Loucy (cell line): ENCODE measurements around the gene VILL.

Source experiments
- H2AFZ ChIP-seq: fragments of 200-600 bp; sonication (generic); 2 replicates; pipeline ENCODE4 v1.6.0; 2016; ENCODE audit warnings: antibody characterized with exemption, mild to moderate bottlenecking, low read length, moderate library complexity
- H3F3A ChIP-seq: fragments of 200-600 bp; 2 replicates; pipeline ENCODE4 v1.6.0; 2016; ENCODE audit warnings: antibody characterized with exemption, low read depth, mild to moderate bottlenecking
- H3K27me3 ChIP-seq: fragments of 200-600 bp; sonication (generic); 2 replicates; pipeline ENCODE4 v1.6.1; 2014; ENCODE audit warnings: low read length, mild to moderate bottlenecking; ENCODE audit not compliant: insufficient read depth, poor library complexity, severe bottlenecking
- H3K36me3 ChIP-seq: fragments of 200-600 bp; sonication (generic); 2 replicates; pipeline ENCODE4 v1.6.1; 2016; ENCODE audit warnings: low read length; ENCODE audit not compliant: insufficient read depth
- H3K4me1 ChIP-seq: fragments of 200-600 bp; sonication (generic); 2 replicates; pipeline ENCODE4 v1.5.1; 2014; ENCODE audit warnings: low read length, mild to moderate bottlenecking; ENCODE audit not compliant: insufficient read depth, poor library complexity, severe bottlenecking
- H3K4me2 ChIP-seq: fragments of 200-600 bp; sonication (generic); 2 replicates; pipeline ENCODE4 v1.6.0; 2014; ENCODE audit warnings: antibody characterized with exemption, low read length, low read depth, mild to moderate bottlenecking; ENCODE audit not compliant: poor library complexity, severe bottlenecking
- H3K4me3 ChIP-seq: fragments of 200-600 bp; sonication (generic); 2 replicates; pipeline ENCODE4 v1.5.1; 2014; ENCODE audit warnings: low read length, mild to moderate bottlenecking, mixed read lengths; ENCODE audit not compliant: poor library complexity, severe bottlenecking
- H3K79me2 ChIP-seq: fragments of 200-600 bp; sonication (generic); 2 replicates; pipeline ENCODE4 v1.6.1; 2014; ENCODE audit warnings: low read length; ENCODE audit not compliant: insufficient read depth
- H3K9ac ChIP-seq: fragments of 200-600 bp; sonication (generic); 2 replicates; pipeline ENCODE4 v1.6.0; 2014; ENCODE audit warnings: mild to moderate bottlenecking, low read depth, low read length, moderate library complexity; ENCODE audit not compliant: poor library complexity, severe bottlenecking
- H3K9me2 ChIP-seq: fragments of 200-600 bp; sonication (generic); replicated peaks from 2 replicates; pipeline ENCODE4 v1.6.1; 2016; ENCODE audit warnings: low read depth, low read length, mixed read lengths
- H3K9me3 ChIP-seq: fragments of 200-600 bp; sonication (generic); 2 replicates; pipeline ENCODE4 v1.6.1; 2014; ENCODE audit warnings: mild to moderate bottlenecking, antibody characterized with exemption, low read length, low read depth; ENCODE audit not compliant: insufficient read depth
- H4K20me1 ChIP-seq: fragments of 200-600 bp; sonication (generic); 2 replicates; pipeline ENCODE4 v1.6.0; 2014; ENCODE audit warnings: antibody characterized with exemption, low read length, mild to moderate bottlenecking; ENCODE audit not compliant: insufficient read depth, poor library complexity, severe bottlenecking
- EZH2phosphoT487 ChIP-seq: fragments of 200-600 bp; IDR thresholded peaks from 2 replicates; pipeline ENCODE4 v1.6.1; 2018; ENCODE audit warnings: antibody characterized with exemption, mild to moderate bottlenecking, moderate library complexity, borderline replicate concordance
- TF ChIP-seq, protein P1 (sequence below): fragments of 200-600 bp; sonication (generic); conservative IDR thresholded peaks from 2 replicates; pipeline ENCODE4 v1.5.1; 2014; ENCODE audit warnings: mild to moderate bottlenecking, antibody characterized with exemption, low read length

The VILL gene

DNA sequence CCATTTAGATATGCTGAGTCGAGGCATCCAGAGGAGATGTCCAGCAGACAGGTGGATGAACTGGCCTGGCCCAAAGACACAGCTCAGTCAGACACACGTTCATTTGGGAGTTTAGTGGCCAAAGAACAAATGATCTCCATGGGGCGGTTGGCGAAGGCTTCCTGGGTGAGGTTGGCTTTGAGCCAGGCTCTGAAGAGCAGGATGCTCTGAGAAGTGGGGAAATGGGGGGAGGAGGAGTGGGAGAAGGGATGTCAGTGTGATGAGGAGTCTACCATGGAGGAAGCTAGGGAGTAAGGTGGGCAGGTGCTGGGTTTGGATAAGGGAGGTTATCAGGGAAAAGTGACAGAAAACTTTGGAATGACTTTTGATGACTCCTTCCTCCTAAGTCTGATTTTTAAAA lies 47.5 kb upstream of the VILL start:
- Histone ChIP-seq H3K4me2 (no peak overlapping the region), H3F3A (no peaks in the 10 kb centered on the region), H3K4me3 (no peak overlapping the region), H3K9ac (no peak overlapping the region), H4K20me1 (no peaks in the 10 kb centered on the region), H3K9me3 (no peaks in the 10 kb centered on the region), H3K79me2 (no peaks in the 10 kb centered on the region), H2AFZ (no peak overlapping the region), H3K9me2 (no peaks in the 10 kb centered on the region), H3K4me1 (no peaks in the 10 kb centered on the region), H3K27me3 (no peaks in the 10 kb centered on the region), H3K36me3 (no peaks in the 10 kb centered on the region)
- TF ChIP-seq, protein P1, sequence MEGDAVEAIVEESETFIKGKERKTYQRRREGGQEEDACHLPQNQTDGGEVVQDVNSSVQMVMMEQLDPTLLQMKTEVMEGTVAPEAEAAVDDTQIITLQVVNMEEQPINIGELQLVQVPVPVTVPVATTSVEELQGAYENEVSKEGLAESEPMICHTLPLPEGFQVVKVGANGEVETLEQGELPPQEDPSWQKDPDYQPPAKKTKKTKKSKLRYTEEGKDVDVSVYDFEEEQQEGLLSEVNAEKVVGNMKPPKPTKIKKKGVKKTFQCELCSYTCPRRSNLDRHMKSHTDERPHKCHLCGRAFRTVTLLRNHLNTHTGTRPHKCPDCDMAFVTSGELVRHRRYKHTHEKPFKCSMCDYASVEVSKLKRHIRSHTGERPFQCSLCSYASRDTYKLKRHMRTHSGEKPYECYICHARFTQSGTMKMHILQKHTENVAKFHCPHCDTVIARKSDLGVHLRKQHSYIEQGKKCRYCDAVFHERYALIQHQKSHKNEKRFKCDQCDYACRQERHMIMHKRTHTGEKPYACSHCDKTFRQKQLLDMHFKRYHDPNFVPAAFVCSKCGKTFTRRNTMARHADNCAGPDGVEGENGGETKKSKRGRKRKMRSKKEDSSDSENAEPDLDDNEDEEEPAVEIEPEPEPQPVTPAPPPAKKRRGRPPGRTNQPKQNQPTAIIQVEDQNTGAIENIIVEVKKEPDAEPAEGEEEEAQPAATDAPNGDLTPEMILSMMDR: no peak
- no peak for TF ChIP-seq EZH2phosphoT487

DNA sequence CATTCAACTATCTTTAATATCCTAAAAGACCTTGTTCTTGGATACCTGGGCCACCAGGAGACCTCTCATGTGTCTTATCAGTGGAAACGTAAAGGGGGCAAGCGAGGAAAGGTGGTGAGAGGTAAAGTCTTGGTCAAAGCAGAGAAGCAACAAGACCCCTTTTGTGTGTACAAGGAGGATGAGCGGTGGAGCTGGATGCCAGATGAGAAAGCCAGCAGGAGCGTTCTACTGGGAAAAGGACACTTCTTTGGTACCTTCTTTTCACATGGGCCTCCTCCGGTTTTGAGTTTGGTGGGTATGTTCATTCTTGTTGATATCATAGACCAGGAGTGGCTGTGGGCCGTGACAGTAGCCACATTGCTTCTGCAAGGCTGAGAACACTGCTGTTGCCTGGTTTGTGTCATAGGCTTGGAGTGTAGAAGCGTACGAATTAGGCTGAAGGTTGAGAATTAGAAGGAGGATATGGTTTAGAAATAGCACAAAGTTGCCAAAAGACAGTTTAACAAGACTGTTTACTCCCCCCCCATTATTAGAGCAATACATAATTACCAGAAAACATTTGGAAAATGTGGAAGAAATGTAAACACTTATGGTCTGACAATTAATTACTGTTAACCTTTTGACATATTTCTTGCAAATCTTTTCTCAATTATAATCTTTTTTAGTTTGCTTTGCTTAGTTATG lies 46.8 kb upstream of the VILL start:
- no peaks in the 10 kb centered on the region for H3K36me3 ChIP-seq
- TF ChIP-seq, protein P1: no peak
- no peak for TF ChIP-seq EZH2phosphoT487
- H3K79me2 ChIP-seq: no peaks in the 10 kb centered on the region
- H3K27me3 ChIP-seq: no peaks in the 10 kb centered on the region
- H3K9ac ChIP-seq: no peak overlapping the region
- no peaks in the 10 kb centered on the region for H3K9me2 ChIP-seq
- H3K4me1 ChIP-seq: no peaks in the 10 kb centered on the region
- no peak overlapping the region for H3K4me2 ChIP-seq
- H3K9me3 ChIP-seq: no peaks in the 10 kb centered on the region
- no peak overlapping the region for H3K4me3 ChIP-seq
- H2AFZ ChIP-seq: no peak overlapping the region
- no peaks in the 10 kb centered on the region for H4K20me1 ChIP-seq
- H3F3A ChIP-seq: no peaks in the 10 kb centered on the region

DNA sequence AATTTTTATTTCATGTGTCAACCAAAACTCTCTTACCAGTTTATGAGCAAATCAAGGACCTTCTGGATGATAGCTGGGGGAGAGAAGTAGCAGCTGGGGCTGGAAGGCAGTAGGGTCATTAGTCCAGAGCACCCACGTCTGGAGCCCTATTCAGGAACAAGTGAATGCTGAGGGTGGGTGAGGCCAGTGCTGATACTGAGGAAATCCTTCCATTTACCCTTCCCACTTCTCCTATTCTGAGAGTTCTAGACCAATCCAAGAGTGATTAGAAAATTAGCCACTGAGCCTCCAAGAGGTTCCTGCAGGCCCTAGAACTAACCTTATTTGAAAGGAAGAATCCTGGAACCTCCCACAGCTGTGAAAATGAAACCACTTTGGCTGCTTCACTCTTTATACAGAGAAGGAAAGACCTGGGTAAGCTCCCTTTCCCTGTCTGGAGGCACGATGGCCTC lies 46.2 kb upstream of the VILL start:
- TF ChIP-seq, protein P1: no peak
- TF ChIP-seq EZH2phosphoT487: no peak
- Histone ChIP-seq H3F3A (no peaks in the 10 kb centered on the region), H4K20me1 (no peaks in the 10 kb centered on the region), H3K4me1 (no peaks in the 10 kb centered on the region), H3K36me3 (no peaks in the 10 kb centered on the region), H3K27me3 (no peaks in the 10 kb centered on the region), H3K79me2 (no peaks in the 10 kb centered on the region), H2AFZ (no peak overlapping the region), H3K9me2 (no peaks in the 10 kb centered on the region), H3K9ac (no peak overlapping the region), H3K4me3 (no peak overlapping the region), H3K9me3 (no peaks in the 10 kb centered on the region), H3K4me2 (no peak overlapping the region)
